ENCODE data around the gene ILDR2.
A peak's percentile ranks its signal among the peaks of the same experiment; 100 is the strongest.

The ILDR2 gene

DNA sequence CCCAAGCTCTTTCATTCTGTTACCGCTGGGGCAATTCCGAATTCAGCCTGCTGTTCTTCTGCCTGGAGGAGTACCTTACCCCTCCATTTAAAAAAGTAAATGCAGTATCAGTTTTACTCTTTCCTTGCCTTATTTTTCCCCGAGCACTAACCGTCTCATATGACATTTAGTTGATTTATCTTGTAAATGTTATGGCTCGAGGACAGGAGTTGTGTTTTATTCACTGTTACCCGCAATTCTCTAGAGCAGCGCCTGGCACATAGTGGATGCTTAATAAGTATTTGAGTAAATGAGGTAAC is 98.9 kb downstream of the ILDR2 start:
- in situ Hi-C loops (cut with HindIII; ENCODE audit: low pct_ligation_motif_present, low sequenced_read_pairs): no loop called here
- Histone ChIP-seq H3K27ac (no peak overlapping the region), H3K4me3 (ENCODE audit: low read depth, low read length) (peak overlapping the region; percentile 76), H3K36me3 (replicated peaks) (no peaks in the 10 kb centered on the region), H3K27me3 (replicated peaks) (no peaks in the 10 kb centered on the region)
- DNase-seq: no peak
- TF ChIP-seq, protein P1, sequence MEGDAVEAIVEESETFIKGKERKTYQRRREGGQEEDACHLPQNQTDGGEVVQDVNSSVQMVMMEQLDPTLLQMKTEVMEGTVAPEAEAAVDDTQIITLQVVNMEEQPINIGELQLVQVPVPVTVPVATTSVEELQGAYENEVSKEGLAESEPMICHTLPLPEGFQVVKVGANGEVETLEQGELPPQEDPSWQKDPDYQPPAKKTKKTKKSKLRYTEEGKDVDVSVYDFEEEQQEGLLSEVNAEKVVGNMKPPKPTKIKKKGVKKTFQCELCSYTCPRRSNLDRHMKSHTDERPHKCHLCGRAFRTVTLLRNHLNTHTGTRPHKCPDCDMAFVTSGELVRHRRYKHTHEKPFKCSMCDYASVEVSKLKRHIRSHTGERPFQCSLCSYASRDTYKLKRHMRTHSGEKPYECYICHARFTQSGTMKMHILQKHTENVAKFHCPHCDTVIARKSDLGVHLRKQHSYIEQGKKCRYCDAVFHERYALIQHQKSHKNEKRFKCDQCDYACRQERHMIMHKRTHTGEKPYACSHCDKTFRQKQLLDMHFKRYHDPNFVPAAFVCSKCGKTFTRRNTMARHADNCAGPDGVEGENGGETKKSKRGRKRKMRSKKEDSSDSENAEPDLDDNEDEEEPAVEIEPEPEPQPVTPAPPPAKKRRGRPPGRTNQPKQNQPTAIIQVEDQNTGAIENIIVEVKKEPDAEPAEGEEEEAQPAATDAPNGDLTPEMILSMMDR (IDR thresholded peaks at IDR 0.05; ENCODE audit: low read depth, low read length, missing control alignments): peak; percentile 21

DNA sequence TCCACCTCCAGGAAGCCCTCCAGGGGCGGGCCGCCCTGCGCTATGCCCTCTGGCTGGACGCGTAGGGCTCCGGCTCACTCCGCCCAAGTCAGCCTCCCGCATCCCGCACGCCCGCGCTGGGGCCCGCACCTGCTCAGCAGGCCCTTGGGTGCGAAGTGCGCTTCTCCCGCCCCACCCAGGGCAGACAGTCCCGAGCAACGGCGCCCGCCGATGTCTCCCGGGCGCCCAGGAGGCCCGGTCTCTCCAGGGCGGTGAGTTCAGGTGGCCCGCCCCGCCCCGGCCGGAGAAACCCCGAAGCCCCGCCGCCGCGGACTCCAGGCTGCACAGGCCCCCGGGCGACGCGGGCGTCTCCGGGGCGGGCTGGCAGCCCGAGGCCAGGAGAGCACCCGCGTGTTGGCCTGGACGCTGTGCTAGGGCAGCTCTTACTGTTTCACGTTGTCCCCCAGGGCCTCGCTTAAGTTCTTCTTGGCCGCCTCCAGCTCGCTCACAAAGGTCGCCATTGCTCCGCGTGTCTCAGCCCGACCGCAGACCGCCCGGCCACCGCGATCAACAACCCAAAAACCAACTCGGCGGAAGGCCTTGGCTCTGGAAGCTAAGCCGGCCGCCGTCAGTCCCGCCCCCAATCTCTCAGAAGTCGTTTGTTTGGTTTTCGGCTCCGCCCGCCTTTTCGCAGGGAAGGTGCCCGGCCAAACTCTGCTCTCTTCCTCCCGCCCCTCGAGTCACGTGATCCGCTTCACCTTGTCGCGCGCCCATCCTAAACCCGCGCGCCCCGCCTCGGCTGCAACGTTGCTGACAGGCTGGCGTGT is 99.4 kb downstream of the ILDR2 start, which contains the start of gene TADA1:
Gene TADA1, minus strand, starts transcription at position 531 of the 806 bp plus-strand sequence. Its CDS starts 31 bp downstream, at position 500.
- no peaks in the 10 kb centered on the region for H3K36me3 ChIP-seq (replicated peaks)
- H3K27ac ChIP-seq: peak within 1 kb of the TSS; percentile 51
- DNase-seq: peak; percentile 98
- peak within 1 kb of the TSS; percentile 76 for H3K4me3 ChIP-seq (ENCODE audit: low read depth, low read length)
- TF ChIP-seq, protein P1 (IDR thresholded peaks at IDR 0.05; ENCODE audit: low read depth, low read length, missing control alignments): no peak
- in situ Hi-C loops (cut with HindIII; ENCODE audit: low pct_ligation_motif_present, low sequenced_read_pairs): no loop called here
- H3K27me3 ChIP-seq (replicated peaks): no peaks in the 10 kb centered on the region

DNA sequence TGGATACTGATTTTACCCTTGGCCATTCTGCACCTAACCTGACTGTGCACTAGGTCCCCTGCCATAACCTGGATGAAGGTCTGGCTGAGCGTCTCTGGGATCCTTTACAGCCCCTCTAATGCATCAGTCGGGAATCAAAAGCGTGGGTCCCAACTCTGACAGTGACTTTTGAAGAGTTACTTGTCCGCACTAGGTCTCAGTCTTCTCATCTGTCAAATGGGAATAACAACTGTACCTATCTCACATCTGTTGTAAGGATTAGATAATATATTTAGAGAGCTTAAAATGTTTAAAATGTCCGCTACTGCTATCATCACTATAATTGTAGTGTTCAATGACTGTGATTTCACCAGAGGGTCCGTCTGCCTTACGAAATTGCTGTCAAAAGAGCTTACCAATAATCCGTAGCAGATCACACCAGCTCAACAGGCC is 100.0 kb downstream of the ILDR2 start:
- Histone ChIP-seq H3K27me3 (replicated peaks) (no peaks in the 10 kb centered on the region), H3K27ac (peak overlapping the region; percentile 51), H3K4me3 (ENCODE audit: low read depth, low read length) (peak overlapping the region; percentile 76), H3K36me3 (replicated peaks) (no peaks in the 10 kb centered on the region)
- in situ Hi-C loops (cut with HindIII; ENCODE audit: low pct_ligation_motif_present, low sequenced_read_pairs): no loop called here
- TF ChIP-seq, protein P1 (IDR thresholded peaks at IDR 0.05; ENCODE audit: low read depth, low read length, missing control alignments): no peak
- no peak for DNase-seq

DNA sequence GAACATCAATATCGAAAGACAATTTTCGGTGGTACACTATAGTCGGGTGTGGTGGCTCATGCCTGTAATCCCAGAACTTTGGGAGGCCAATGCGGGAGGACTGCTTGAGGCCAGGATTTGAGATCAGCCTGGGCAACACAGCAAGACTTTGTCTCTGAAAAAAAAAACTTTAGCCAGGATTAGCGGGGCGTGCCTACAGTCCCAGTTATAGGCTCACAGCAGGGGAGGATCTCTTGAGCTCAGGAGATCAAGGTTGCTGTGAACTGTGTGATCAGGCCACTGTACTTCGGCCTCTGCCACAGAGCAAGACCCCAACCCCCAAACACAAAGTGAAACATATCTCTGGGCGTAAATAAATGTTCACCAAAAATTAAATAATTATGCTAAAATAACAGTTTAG is 100.9 kb downstream of the ILDR2 start:
- TF ChIP-seq, protein P1 (IDR thresholded peaks at IDR 0.05; ENCODE audit: low read depth, low read length, missing control alignments): no peak
- in situ Hi-C loops (cut with HindIII; ENCODE audit: low pct_ligation_motif_present, low sequenced_read_pairs): no loop called here

DNA sequence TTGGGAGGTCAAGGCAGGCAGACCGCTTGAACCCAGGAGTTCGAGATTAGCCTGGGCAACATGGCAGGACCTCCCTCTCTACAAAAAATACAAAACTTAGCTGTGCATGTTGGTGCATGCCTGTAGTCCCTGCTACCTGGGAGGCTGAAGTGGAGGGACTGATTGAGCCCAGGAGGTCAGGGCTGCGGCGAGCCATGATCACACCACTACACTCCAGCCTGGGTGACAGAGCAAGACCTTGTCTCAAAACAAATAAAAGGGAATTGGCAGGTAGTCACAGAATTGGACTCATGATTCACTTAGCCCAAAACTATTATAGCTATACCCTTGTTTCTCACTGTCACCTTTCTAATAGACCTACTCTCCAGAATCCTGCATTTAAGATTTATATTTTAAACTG is 104.8 kb downstream of the ILDR2 start:
- no peak overlapping the region for H3K4me3 ChIP-seq (ENCODE audit: low read depth, low read length)
- no peak overlapping the region for H3K27ac ChIP-seq
- DNase-seq: no peak
- H3K36me3 ChIP-seq (replicated peaks): peaks cover 3% of the 10 kb centered on the region
- TF ChIP-seq, protein P1 (IDR thresholded peaks at IDR 0.05; ENCODE audit: low read depth, low read length, missing control alignments): no peak
- no peaks in the 10 kb centered on the region for H3K27me3 ChIP-seq (replicated peaks)
- in situ Hi-C loops (cut with HindIII; ENCODE audit: low pct_ligation_motif_present, low sequenced_read_pairs): no loop called here

More for the DNA sequence above, 100.9 kb downstream of the ILDR2 start:
- Histone ChIP-seq H3K4me3 (ENCODE audit: low read depth, low read length) (no peak overlapping the region), H3K27ac (no peak overlapping the region), H3K27me3 (replicated peaks) (no peaks in the 10 kb centered on the region), H3K36me3 (replicated peaks) (no peaks in the 10 kb centered on the region)
- no peak for DNase-seq

Data from brain microvascular endothelial cell (primary cell).